HL-60/S4 (cell line): ENCODE results near the gene RGN.
"Not testable (repeated sequence)": the region's sequence is repeated elsewhere in the genome, so short reads cannot be mapped to it uniquely, and the experiment has no call there.

Experiments used
- in situ Hi-C: fragments of 300-500 bp; cut with MboI; formaldehyde crosslinking; loops from 2 replicates; pipeline ENCODE4 v1.14.3; 2022; ENCODE audit warnings: low sequenced_read_pairs

Gene RGN

DNA sequence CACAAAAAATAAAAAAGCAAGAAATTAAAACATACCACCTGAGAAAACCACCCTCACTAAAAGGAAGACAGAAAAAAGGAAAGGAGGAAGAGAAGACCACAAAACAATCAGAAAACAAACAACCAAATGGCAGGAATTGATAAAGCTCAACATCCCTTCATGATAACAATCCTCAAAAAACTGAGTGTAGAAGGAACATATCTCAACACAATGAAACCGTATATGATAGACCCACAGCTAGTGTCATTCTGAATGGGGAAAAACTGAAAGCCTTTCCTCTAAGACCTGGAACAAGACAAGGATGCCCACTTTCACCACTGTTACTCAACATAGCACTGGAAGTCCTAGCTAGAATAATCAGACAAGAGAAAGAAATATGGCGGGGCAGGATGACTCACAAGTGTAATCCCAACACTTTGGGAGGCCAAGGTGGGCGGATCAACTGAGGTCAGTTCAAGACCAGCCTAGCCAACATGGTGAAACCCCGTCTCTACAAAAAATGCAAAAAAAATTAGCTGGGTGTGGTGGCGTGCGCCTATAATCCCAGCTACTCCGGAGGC lies 38.4 kb downstream of the RGN start:
- in situ Hi-C loops = not testable (repeated sequence)

- in situ Hi-C loops = not testable (repeated sequence)
These were observed 46.2 kb downstream of the RGN start for GRCh38 chrX:47124466-47124865.

- in situ Hi-C loops = no loop called here
These were observed 51.1 kb downstream of the RGN start for GRCh38 chrX:47129157-47129898.

- in situ Hi-C loops = no loop called here
These were observed 51.7 kb downstream of the RGN start for GRCh38 chrX:47129899-47130358.

- in situ Hi-C loops = no loop called here
These were observed 55.2 kb downstream of the RGN start for GRCh38 chrX:47133493-47133892.

DNA sequence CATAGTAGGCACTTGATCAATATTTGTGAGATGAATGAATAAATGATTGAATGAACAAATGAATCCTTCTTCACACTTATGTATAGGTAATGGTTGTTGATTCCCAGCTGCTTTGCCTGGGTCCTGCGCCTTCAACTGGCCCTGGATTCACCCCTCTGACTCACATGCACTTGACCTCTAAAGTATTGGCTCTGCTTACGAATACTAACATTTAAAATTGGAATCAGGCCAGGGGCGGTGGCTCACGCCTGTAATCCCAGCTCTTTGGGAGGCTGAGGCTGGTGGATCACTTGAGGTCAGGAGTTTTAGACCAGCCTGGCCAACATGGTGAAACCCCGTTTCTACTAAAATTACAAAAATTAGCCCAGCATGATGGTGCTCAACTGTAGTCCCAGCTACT lies 57.4 kb downstream of the RGN start:
- in situ Hi-C loops = not testable (repeated sequence)

- in situ Hi-C loops = no loop called here
These were observed 59.9 kb downstream of the RGN start for GRCh38 chrX:47138171-47138570.
